Occipital lobe (tissue), 2 donors: ENCODE measurements around the gene RASA2. TPM values are rescaled to one million over a fixed set of nuclear protein-coding genes. Genes with fewer than 3 reads are reported as not detected.
"Not testable (repeated sequence)": the region's sequence is repeated elsewhere in the genome, so short reads cannot be mapped to it uniquely, and the experiment has no call there.

Experiments
- DNase-seq: peaks from one replicate; lab custom pipeline; 2025; lab: John Stamatoyannopoulos, UW
- total RNA-seq: library from RNA; depleted of rRNA; stranded (reverse); fragments of >200 nt; gene quantifications from one replicate; pipeline ENCODE4 v1.2.3, GENCODE V29; 2014

Gene RASA2
- total RNA-seq, 1 donor from 2014 or later, result 39.3 TPM

- DNase-seq, result no peak
Measured at GRCh38 chr3:141457624-141458236, 29.1 kb upstream of the RASA2 start.

- no peak for DNase-seq
Measured at GRCh38 chr3:141459008-141459407, 27.8 kb upstream of the RASA2 start.

DNA sequence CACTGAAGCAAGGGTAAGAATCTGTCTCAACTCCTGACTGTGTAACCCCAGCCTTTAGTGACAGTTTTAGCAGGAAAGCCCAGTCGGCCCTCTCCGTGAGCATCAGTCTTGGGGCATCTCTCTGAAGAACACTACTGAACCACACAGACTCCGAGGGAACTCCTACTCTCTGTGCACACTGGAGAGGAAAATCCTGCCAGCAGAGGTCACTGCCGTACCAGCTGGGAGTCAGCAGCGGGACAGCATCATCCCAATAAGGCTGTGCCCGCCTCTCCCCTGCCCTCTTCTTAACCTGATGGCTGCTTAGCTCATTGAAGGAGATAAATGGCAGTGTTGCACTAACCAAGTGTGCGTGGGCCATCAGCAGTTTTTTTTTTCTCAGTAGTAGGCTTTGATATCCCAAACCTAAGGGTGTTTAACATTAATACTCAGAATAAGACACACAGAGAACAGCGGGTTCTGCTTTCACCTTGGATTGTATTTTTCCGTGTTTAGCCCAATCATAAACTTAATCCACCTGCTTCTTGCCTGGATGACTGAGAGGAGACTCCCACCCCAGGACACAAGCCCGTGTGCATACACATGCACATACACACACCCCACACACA is 26.6 kb upstream of the RASA2 start:
- peak; percentile 82 for DNase-seq

DNA sequence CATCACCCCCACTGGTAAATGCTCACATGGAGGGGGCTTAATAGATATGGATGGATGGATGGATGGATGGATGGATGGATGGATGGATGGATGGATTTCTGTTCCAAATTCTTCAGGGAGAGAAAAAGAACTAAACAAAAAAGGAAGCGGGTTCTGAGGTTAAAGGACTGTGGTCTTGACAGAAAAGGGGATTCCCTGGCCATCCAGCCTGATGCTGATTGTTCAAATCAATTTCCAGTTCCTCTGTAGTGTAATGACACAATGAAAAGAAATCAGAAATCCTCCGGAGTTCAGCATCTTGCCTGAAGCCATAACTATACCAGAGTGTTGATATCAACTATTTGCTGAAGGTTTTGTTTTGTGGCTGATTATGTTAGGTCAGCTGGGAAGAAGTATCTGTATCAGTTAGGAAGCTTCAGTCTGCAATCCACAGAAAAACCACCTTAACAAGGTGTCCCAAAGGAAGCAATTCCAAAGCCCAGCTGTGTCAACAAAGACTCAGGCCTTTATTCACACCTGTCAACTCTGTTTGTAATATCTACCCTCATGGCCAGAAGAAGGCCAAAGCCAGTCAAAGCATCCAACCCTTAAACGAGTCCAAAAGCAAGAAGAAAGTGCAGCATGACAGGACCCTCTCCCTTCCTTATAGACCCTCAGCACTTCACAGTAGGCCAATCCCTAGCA is 24.5 kb upstream of the RASA2 start:
- DNase-seq, result no peak

DNA sequence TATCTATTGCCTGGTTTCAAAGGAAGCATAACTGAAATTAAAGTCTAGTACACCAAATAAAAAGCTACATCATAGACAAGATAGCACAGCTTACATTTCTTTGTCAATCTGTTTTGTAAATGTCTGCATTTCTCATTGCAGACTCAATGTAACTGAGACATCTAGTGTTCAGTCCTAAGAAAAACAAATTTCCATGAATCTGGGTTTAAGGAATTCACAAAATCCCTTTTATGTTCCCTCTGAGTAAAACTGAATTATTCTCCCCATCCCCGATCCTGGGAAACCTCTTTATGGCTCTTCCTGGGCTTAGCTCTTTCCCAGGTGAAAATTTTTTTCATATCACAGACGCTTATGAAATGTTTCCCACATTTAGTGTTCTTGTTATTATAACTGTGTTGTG is 21.6 kb upstream of the RASA2 start:
- no peak for DNase-seq

DNA sequence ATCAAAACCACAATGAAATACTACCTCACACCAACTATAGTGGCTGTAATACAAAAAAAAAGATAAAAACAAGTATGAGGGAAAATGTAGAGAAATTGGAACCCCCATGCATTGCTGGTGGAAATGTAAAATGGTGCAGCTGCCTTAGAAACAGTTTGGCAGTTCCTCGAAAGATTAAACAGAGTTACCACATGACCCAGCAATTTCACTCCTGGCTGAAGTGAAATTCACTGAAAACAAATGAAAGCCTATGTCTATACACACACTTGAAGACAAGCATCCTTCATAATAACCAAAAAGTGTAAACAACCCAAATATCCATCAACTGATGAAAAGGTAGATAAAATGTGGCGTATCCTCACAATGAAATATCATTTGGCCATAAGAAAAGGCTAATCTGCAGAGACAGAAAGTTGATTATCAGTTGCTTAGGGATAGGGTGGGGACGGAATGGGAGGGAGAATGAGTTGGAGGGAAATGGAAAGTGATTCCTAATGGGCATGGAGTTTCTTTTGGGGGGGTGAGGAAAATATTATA is 20.1 kb upstream of the RASA2 start:
- DNase-seq, result no peak

GRCh38 chr3:141469720-141470119 is 17.1 kb upstream of the RASA2 start:
- no peak for DNase-seq

DNA sequence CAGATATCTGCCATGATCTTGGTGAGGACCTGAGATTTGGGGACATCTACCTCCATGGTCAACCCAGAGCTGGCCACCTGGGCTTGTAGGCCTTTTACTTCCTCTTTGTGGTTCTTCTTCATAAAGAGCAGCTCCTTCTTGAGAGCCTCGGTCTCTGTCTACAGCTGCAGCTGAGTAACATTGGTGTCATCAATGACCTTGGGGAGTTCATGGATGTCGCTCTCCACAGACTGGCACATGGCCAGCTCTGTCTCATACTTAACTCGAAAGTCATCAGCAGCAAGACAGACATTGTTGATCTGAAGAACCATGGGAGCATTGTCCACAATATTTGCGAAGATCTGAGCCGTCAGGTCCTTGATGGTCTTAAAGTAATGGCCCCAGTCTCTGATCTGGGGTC is 15.7 kb upstream of the RASA2 start:
- DNase-seq, result no peak

DNA sequence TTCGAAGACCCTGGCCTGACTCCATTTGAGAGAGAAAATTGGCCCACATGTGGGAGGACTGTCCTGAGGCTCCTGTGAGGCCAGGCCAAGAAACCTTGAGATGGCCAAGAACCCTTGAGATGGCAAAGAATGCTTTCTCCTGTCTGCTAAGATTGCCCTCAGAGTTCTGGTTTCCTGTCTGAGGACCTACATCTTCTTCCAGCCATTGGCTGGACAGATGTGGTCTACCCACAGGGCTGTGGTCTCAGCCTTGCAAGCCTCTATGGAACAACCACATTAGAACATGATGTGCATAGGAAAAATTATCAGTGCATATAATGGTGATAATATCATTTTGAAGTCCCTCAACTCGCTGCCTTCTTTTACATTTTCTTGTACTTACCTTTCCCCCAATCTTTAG is 10.8 kb upstream of the RASA2 start:
- no peak for DNase-seq

DNA sequence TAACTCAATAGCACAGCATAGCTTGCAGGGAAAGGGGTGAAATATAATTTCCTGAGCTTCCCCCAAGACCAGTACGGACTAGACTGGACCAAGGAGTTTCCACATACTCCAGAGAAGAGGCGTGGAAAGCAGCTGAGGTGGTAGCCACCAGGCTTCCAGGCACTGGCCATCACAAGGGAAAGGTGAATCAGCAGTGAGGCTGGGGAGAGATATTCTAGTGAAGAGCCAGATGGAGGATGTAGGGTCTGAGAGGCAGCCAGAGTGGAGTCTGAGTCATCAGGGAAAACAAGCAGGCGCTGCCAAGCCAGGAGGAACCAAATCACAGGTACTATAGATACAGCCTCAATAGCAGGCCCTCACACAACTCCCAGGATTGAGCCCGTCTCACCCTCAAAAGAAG is 9.6 kb upstream of the RASA2 start:
- peak; percentile 45 for DNase-seq

- peak; percentile 40 for DNase-seq
Measured at GRCh38 chr3:141478139-141478538, 8.7 kb upstream of the RASA2 start.

GRCh38 chr3:141478840-141479239 is 8.0 kb upstream of the RASA2 start:
- not testable (repeated sequence) for DNase-seq

GRCh38 chr3:141482245-141482922 is 4.4 kb upstream of the RASA2 start:
- no peak for DNase-seq

DNA sequence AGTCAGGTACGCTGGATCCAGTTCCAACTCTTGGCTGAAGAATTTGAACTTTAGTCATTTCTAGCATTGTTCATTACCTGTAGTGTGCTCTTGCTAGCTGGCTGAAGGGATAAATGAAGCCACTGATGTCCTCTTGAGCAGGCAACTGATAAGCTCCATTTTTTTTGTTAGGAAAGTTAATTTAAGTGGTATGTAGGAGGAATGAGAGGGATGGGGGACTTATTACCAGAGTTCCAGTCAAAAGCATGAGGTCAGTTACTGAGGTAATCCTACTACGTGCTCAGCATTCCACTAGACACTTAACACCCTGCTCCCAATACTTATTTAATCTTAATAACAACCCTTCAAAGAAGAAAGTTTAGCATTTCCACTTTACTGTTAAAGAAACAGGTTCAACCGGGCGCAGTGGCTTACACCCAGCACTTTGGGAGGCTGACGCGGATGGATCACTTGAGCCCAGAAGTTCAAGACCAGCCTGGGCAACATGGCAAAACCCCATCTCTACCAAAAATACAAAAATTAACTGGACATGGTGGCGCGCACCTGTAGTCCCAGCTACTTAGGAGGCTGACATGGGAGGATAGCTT is 2.0 kb upstream of the RASA2 start:
- no peak for DNase-seq

DNA sequence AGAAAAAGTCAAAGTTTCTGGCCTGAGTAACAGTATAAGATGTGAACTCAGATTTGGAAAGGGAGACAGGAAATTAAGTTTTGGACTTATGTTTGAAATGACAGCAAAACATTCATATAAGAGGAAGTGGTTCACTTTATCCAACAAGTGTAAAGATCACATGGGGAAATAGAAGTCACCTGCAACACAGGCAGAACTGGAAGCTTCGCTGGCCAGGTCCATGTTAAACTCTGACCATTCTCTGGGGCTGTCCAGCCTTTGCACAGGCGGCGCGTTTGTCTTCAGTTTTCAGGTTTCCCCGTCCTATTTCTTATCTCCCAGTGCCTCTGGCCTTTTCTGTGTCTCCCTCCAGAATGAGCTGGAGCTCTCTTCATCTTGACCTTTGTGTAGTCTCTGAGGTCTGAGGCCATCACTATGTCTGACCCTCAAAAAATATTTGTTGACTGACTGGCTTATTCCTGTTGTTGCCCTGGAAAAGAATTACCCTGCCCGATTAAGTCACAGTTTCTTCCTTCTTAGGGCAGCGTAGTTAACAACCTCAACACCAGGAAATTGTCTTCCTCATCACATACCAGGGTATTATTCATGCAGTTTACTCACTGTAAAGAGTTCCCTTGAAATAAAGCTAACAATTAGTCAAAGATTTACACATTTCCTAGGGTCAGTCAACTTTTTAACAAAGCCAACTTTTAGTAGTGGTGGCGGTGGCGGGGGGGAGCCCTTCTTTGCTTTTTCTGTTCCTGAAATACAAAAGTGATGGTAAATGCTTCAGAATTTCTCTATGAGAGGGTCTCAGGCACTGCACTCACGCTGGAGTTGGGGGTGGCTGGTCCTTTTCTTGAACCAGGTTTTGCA is 959 bp upstream of the RASA2 start:
- no peak for DNase-seq

GRCh38 chr3:141486496-141486745 is 406 bp upstream of the RASA2 start:
- no peak for DNase-seq

GRCh38 chr3:141487521-141488252 is 860 bp downstream of the RASA2 start:
- no peak for DNase-seq

DNA sequence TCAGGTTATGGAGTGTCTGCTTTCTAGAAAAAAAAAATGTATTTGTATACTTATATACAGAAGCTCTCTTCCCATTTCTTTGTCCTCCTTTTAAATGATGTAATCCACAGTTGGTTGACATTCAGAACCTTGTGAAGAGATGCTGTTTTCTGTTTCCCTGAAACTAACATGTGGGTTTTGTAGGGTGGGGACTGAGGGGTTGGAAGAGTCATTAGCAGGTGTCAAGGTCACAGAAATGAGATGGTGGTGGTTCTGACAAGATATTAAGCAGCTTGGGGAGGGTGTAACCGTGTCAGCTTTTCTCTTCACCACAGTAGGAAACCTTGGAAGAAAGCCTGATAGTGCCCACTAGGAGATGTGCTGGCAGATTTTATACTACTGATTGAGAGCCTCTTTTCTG is 2.4 kb downstream of the RASA2 start:
- no peak for DNase-seq

GRCh38 chr3:141491081-141491480 is 4.3 kb downstream of the RASA2 start:
- DNase-seq, result no peak

GRCh38 chr3:141491929-141492328 is 5.1 kb downstream of the RASA2 start:
- DNase-seq, result no peak

- no peak for DNase-seq
Measured at GRCh38 chr3:141493184-141493583, 6.4 kb downstream of the RASA2 start.
